Suprapubic skin (tissue), 4 donors: ENCODE data around the gene FASN.

Experiments used
- CTCF ChIP-seq, 2 donors: fragments of 200-600 bp in 1 of 2; fragments of 450-650 bp in 1 of 2; sonication (generic) in 1 of 2; IDR thresholded peaks; one replicate each; pipeline ENCODE4 v1.5.1; 2016 to 2019; ENCODE audit warnings: antibody characterized with exemption in 2 of 2, mild to moderate bottlenecking in 1 of 2, moderate library complexity in 1 of 2
- POLR2A ChIP-seq, 2 donors: fragments of 450-650 bp; IDR thresholded peaks; one replicate each; pipeline ENCODE4 v1.6.1; 2017; ENCODE audit warnings: antibody characterized with exemption in 2 of 2, mild to moderate bottlenecking in 2 of 2, moderate library complexity in 2 of 2
- POLR2AphosphoS5 ChIP-seq, 3 donors: sonication (generic); formaldehyde crosslinking; IDR thresholded peaks; one replicate each; pipeline ENCODE4 v1.6.1; 2017; ENCODE audit warnings: antibody characterized with exemption in 3 of 3

DNA sequence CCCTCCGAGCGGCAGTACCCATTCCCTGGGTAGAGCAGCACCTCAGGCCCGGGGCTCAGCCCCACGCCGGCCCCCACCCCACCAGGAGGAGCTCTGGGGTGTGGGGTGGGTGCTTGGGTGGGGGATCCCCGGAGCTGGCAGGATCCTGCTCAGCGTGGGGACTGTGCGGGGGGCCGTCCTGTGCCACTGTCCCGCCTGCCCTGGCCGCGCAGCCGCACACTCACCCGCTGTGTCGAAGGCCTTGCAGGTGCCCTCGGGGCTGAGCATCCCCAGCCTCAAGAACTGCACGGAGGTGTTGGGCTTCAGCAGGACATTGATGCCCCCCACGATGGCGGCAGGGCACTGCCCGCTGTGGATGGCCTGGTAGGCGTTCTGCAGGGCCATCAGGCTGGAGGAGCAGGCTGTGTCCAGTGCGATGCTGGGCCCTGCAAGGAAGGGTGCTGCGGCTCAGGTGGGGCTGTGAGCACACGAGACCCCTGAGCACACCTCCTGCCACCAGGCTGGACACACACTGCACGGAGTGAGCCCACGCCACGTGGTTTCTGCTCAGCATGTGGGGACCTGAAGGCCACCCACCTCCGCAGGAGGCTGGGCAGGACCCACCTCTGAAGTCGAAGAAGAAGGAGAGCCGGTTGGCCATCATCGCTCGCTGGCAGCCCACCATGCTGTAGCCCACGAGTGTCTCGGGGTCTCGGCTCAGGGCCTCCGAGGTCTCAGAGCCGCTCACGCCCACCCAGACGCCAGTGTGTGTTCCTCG is 4.9 kb downstream of the FASN start:
- no peak for TF ChIP-seq CTCF (IDR thresholded peaks at IDR 0.05)
- TF ChIP-seq POLR2A (IDR thresholded peaks at IDR 0.05), result no peak
- TF ChIP-seq POLR2AphosphoS5 (IDR thresholded peaks at IDR 0.05), result no peak
